ENCODE results near the gene RUVBL2.
"Not testable (repeated sequence)": the region's sequence is repeated elsewhere in the genome, so short reads cannot be mapped to it uniquely, and the experiment has no call there.

Gene RUVBL2

DNA sequence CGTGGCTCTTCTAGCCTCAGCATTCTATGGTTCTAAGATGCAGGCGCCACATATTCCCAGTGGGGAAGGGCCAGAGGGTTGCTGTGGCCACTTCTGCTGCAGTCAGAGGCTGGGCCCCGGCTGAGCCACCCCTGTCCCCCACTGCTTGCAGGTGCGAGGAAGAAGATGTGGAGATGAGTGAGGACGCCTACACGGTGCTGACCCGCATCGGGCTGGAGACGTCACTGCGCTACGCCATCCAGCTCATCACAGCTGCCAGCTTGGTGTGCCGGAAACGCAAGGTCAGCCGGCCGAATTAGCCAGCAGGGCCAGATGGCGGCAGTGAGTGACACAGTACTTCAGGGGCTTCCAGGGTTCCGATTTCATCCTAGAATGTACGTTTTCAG, 21.2 kb downstream of the RUVBL2 start:
- Mint-ChIP-seq H3K4me3 (no peak overlapping the region), H3K36me3 (ENCODE audit: low read depth) (peaks cover 72% of the 10 kb centered on the region), H3K9me3 (no peaks in the 10 kb centered on the region), H3K27ac (no peak overlapping the region), H3K4me1 (ENCODE audit: low read depth) (peaks cover 20% of the 10 kb centered on the region), H3K27me3 (peaks cover 8% of the 10 kb centered on the region)
- DNase-seq: no peak

DNA sequence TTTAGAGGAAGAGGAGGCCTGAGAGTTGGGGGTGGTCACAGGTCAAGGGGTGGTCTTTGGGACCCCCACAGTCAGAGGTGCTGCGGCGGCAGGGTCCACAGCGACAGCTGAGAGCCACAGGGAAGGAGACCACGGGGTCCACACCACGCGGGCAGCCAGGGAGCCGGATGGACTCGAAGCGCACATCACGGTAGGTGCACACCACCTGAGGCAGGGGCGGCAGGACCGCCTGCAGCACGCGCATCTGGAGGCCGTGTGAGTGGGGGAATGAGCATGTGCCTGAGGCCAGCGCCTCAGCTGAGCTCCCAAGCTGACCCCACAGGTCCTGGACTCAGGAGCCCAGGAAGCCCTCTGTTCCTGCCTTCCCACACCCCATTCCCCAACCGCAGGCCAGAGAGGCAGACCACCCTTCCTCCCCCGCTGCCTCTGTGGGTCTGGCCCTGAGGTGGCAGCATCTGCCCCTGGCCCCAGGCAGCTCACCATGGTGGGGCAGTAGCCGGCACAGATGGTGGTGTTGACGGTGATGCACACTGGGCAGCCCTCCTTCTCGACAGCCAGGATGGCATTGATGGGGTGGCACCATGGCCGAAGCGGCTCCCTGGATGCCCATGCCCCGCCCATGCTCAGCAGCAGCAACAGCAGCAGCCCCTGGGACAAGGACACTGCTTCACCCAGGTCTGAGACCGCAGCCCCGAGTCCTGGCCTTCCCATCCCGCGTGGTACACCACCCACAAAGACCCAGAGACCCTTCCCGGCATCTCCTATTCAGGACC, 22.6 kb downstream of the RUVBL2 start:
- H3K4me3 Mint-ChIP-seq: no peak overlapping the region
- H3K9me3 Mint-ChIP-seq: no peaks in the 10 kb centered on the region
- H3K4me1 Mint-ChIP-seq (ENCODE audit: low read depth): peaks cover 26% of the 10 kb centered on the region
- no peak for DNase-seq
- H3K27ac Mint-ChIP-seq: no peak overlapping the region
- H3K36me3 Mint-ChIP-seq (ENCODE audit: low read depth): peaks cover 58% of the 10 kb centered on the region
- H3K27me3 Mint-ChIP-seq: peaks cover 12% of the 10 kb centered on the region

DNA sequence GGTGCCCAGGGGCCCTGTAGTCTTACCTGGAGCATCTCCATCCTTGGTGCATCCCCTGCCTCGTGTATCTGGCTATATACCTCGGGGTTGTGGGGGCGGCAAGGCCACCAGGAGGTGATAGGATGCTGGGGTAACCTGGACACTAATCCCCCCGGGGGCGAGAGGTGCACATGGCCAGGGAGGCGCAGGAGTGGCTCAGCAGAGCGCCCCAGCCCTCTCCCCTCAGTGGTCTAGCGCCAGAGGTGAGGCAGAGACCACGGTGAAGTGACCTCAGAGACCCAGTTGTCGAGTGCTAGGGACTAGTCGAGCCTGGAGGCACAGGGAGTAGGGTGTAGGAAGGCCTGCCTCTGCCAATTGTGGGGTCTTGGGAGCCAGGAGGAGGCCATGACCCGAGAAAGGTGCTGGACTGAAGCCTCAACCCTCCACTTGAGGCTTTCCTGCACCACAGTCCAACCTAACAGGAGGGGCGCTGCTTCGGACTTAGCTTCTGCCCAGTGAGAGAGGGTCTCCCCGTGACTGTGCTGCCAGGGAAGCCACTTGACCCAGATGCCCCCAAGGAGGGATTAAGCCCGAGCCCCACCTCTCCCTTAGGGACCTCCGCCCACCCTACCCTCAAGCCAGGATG, 23.5 kb downstream of the RUVBL2 start, which contains the start of gene LHB:
LHB (minus strand) TSS at position 51 of the 625 bp plus-strand sequence; CDS start at position 41, 10 bp downstream.
- Mint-ChIP-seq H3K9me3 (no peaks in the 10 kb centered on the region), H3K27ac (no peak within 1 kb of the TSS), H3K4me3 (peak within 1 kb of the TSS; percentile 74), H3K4me1 (ENCODE audit: low read depth) (peaks cover 34% of the 10 kb centered on the region), H3K36me3 (ENCODE audit: low read depth) (peaks cover 49% of the 10 kb centered on the region), H3K27me3 (peaks cover 12% of the 10 kb centered on the region)
- DNase-seq: no peak

DNA sequence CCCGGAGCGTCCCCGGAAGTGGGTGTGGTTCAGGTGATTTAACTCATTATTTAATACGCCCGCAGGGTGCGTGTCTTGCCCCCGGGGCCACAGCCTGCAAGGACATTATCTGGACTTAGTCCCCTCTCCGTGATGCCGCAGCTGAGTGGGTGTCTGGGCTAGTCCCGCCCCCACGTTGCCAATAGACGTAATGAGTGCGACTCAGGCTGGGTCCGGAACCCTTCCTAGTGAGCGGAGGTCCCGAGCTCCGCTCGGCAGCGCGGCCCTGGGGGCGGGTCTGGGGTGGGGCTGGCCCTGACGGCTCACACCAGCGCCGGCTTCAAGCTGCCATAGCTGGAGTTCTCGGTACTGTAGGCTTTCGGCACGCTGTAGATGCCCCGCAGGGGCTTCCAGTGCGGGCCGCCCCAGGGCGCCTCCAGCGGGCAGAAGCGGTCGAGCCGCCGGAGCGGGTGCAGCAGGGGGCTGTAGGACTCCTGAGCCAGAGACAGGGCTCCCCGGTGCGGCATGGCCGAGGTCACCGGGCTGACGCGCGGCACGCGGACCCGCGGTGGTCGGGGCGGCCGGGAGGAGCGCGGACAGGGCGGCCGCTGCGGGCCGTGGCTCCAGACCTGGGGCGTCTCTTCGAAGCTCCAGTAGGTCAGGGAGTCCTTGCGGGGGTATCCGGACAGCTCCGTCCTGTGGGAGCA, 24.1 kb downstream of the RUVBL2 start:
- H3K27me3 Mint-ChIP-seq: peaks cover 12% of the 10 kb centered on the region
- H3K4me1 Mint-ChIP-seq (ENCODE audit: low read depth): peaks cover 34% of the 10 kb centered on the region
- no peaks in the 10 kb centered on the region for H3K9me3 Mint-ChIP-seq
- peaks cover 42% of the 10 kb centered on the region for H3K36me3 Mint-ChIP-seq (ENCODE audit: low read depth)
- no peak overlapping the region for H3K27ac Mint-ChIP-seq
- peak; percentile 80 for DNase-seq
- H3K4me3 Mint-ChIP-seq: peak overlapping the region; percentile 74

DNA sequence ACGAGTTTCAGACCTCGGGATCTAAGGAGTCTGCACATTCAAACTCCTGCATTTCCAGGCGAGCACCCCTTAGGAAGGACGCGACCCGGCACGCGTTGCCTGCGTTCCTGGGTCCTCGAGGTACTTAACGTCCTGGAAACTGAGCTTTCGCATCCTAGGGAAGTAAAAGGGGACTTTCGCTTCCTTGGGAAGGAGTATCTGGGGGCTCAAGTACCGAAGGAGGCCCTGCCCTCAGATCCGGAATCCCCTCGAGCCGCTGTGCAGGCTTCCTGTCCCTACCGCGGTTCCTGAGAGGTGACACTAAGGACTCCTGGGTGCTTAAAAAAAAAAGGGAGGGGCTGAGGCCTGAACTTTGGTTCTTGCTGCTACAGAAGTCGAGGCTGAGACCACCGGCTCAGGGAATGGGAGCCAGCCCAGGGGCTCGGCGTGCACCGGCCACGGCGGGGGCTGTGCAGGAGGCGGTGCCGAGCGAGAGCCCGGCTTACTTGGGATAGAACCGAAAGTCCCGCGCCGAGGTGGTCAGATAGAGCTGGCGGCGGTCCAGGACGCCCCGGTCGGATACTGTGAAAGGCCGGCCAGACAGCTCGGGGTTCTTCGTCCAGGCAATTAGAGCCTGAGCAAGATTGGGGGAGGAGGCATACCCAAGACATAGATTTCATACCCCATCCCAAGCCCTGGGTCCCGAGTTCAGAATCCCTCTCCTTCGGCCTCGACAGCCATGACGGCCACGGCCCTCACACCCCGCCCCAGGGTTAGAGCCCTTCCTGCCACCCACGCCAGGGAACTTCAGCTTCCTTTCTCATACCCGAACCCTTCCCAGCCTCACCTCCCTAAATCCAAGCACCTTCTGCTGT, 24.9 kb downstream of the RUVBL2 start:
- Mint-ChIP-seq H3K27me3 (peaks cover 12% of the 10 kb centered on the region), H3K27ac (peak overlapping the region; percentile 73), H3K4me1 (ENCODE audit: low read depth) (peaks cover 34% of the 10 kb centered on the region), H3K4me3 (peak overlapping the region; percentile 74), H3K36me3 (ENCODE audit: low read depth) (peaks cover 35% of the 10 kb centered on the region)
- H3K9me3 Mint-ChIP-seq: not testable (repeated sequence)
- peak; percentile 54 for DNase-seq

DNA sequence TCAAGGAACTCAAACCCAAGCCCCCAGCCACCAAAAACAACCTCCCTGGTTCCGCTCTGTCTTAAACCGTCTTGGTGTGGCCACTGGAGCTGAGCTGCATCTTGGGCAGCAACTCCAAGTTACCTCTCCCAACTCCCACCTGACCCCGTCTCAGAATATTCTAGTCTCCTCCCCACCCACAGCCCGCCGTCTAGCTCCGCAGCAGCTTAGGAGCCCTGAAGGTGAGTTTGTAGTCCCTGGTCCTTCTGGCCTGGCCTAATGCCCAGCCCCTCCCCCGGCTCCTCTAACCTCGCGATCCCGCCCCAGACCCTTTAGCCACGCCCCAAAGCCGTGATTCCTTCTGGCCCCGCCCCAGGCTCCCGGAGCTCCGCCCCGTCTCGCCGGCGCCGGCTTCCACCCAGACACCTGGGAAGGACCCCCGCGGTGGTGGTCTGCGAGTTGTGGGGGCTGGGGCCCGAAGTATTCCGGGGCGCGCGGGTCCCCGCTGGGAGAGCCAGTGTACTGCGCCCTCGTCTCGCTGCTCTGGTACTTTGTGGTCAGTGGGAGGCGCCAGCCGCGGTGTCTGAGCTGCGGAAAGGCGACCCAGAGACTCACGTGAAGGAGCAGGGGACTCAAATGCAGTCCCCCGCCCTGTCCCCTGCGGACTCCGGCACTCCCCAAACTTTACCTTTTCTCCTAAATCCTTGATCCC, 25.7 kb downstream of the RUVBL2 start:
- Mint-ChIP-seq H3K36me3 (ENCODE audit: low read depth) (peaks cover 28% of the 10 kb centered on the region), H3K27ac (peak overlapping the region; percentile 73), H3K4me1 (ENCODE audit: low read depth) (peaks cover 34% of the 10 kb centered on the region)

DNA sequence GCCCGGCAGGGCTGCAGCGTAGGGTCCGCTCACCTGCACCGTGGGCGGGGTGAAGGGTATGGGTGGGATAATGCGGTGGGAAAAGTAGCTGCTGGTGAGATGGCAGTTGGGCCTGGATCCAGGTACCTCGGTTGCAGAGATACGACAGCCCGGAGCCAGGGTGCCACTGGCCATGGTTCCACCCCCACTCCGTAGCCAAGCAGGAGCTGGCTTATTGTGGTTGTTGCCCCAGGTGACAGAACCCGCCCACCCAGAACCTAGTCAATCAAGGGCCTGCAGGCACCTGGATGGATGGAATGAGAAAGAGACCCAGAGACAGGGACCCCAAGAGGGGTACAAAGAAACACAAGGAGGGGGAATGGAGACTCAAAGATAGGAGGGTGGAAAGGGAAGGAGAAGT, 26.7 kb downstream of the RUVBL2 start:
- peaks cover 34% of the 10 kb centered on the region for H3K4me1 Mint-ChIP-seq (ENCODE audit: low read depth)
- no peak for DNase-seq
- H3K36me3 Mint-ChIP-seq (ENCODE audit: low read depth): peaks cover 18% of the 10 kb centered on the region
- peaks cover 12% of the 10 kb centered on the region for H3K27me3 Mint-ChIP-seq
- no peak overlapping the region for H3K27ac Mint-ChIP-seq
- no peak overlapping the region for H3K4me3 Mint-ChIP-seq
- H3K9me3 Mint-ChIP-seq: no peaks in the 10 kb centered on the region

More for the DNA sequence above, 25.7 kb downstream of the RUVBL2 start:
- Mint-ChIP-seq H3K27me3 (peaks cover 12% of the 10 kb centered on the region), H3K4me3 (peak overlapping the region; percentile 74), H3K9me3 (no peaks in the 10 kb centered on the region)
- DNase-seq: peak; percentile 84

DNA sequence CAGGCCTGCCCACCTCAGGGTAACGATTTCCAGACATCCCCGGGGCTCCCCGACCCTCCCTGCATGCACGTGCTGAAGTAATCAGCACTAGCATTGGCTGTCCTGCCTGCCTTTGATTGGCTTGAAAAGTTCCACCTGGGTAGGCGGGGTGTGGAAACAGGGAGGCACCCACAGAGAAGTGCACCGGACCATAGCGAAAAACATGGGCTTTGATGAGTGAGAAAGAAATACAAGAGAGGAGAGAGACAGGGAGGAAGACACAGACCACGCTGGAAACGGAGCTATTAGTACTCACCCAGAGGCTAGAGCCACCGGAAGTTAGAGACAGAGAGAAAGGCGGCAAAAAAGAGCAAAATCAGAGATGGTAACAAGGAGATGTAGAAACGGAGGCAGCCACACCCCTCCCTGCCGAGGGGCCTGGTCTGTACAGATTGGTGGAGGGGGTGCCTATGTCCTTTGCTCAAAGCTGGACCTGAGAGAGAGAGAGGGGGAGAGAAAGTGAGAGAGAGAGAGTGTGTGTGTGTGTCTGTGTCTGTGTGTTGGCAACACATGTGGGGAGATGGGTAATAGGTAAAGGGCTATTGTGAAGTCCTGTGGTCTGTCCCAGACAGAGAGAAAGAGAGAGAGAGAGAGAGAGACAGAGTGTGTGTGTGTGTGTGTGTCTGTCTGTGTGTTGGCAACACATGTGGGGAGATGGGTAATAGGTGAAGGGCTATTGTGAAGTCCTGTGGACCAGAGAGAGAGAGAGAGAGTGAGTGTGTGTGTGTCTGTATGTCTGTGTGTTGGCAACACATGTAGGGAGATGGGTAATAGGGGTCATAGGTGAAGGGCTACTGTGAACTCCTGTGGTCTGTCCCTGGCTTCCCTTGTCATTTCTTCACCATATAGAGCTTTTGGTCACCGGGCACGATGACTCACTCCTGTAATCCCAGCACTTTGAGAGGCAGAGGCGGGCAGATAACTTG, 27.5 kb downstream of the RUVBL2 start:
- DNase-seq: no peak
- peaks cover 34% of the 10 kb centered on the region for H3K4me1 Mint-ChIP-seq (ENCODE audit: low read depth)
- H3K27ac Mint-ChIP-seq: peak overlapping the region; percentile 7
- H3K27me3 Mint-ChIP-seq: peaks cover 12% of the 10 kb centered on the region
- H3K36me3 Mint-ChIP-seq (ENCODE audit: low read depth): peaks cover 9% of the 10 kb centered on the region
- H3K4me3 Mint-ChIP-seq: no peak overlapping the region
- no peaks in the 10 kb centered on the region for H3K9me3 Mint-ChIP-seq

DNA sequence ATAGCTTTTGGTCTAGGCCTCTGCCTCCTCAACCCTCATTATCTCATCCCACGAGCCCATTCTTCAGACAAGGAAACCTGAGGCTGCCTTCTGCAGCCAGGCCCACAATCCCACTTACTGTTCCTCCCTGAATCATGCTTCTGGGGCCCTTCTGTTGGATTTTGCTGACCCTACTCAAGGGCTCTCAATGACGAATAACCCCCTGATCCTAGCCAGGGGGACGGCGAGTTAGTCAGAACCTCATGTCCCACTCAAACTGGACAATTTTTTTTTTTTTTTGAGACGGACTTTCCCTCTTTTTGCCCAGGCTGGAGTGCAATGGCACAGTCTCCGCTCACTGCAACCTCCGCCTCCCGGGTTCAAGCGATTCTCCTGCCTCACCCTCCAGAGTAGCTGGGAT, 28.4 kb downstream of the RUVBL2 start:
- H3K4me3 Mint-ChIP-seq: no peak overlapping the region
- no peaks in the 10 kb centered on the region for H3K9me3 Mint-ChIP-seq
- peaks cover 12% of the 10 kb centered on the region for H3K27me3 Mint-ChIP-seq
- no peak for DNase-seq
- H3K36me3 Mint-ChIP-seq (ENCODE audit: low read depth): peaks cover under 1% of the 10 kb centered on the region
- H3K4me1 Mint-ChIP-seq (ENCODE audit: low read depth): peaks cover 34% of the 10 kb centered on the region
- no peak overlapping the region for H3K27ac Mint-ChIP-seq

DNA sequence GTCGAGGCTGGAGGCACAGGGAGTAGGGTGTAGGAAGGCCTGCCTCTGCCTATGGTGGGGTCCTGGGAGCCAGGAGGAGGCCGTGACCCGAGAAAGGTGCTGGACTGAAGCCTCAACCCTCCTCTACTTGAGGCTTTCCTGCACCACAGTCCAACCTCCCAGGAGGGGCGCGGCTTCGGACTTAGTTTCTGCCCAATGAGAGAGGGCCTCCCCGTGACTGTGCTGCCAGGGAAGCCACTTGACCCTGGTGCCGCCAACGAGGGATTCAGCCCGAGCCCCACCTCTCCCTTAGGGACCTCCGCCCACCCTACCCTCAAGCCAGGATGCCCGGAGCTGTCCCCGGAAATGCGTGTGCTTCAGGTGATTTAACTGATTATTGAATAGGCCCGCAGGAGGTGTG, 30.5 kb downstream of the RUVBL2 start, which contains the start of gene CGB3:
CGB3 (minus strand) TSS at position 101 of the 400 bp plus-strand sequence. CDS start 362 bp downstream, outside the sequence.
- not testable (repeated sequence) for DNase-seq; H3K36me3 Mint-ChIP-seq (ENCODE audit: low read depth); H3K27me3 Mint-ChIP-seq; H3K27ac Mint-ChIP-seq; H3K9me3 Mint-ChIP-seq; H3K4me3 Mint-ChIP-seq
- H3K4me1 Mint-ChIP-seq (ENCODE audit: low read depth): peaks cover 19% of the 10 kb centered on the region

DNA sequence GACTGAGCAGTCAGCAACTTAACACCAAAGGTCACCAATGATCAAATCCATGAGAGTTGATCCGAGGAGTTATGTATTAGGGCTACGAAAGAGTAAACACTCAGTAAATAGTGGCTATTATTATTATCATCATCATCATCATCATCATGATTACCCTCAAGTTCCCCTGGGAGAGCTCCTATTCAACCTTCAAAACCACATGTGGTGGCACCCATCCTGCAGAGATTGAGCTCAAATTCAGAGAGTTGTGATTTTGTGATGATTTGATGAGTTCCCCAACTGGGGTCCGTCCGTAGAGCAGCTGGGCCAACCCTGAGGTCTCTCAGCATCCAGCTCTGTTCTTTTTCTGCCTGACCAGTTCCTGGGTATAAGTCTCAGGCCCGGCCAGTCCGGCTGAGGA, 31.4 kb downstream of the RUVBL2 start:
- H3K27ac Mint-ChIP-seq; DNase-seq; H3K27me3 Mint-ChIP-seq; H3K9me3 Mint-ChIP-seq; H3K4me3 Mint-ChIP-seq; H3K36me3 Mint-ChIP-seq (ENCODE audit: low read depth): not testable (repeated sequence)
- H3K4me1 Mint-ChIP-seq (ENCODE audit: low read depth): peaks cover 14% of the 10 kb centered on the region

DNA sequence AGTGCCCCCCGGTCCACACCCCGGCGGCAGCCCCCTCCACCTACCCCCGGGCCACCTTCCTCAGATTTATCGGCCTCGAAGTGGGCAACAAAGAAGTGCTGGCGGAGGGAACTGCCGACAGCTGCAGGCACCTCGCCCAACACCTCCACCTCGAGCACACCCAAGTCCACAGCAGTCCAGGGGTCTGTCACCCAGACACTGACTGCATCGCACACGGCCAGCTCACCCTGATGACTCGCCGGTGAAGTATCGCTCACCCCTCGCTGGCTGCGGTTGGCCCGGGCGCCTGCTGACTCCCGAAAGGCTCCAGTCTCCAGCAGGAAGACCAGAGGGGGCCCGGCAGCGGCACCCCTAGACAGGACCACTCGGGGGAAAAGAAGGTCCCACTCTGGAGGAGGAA, 31.9 kb downstream of the RUVBL2 start:
- not testable (repeated sequence) for H3K4me3 Mint-ChIP-seq; H3K36me3 Mint-ChIP-seq (ENCODE audit: low read depth); H3K27ac Mint-ChIP-seq; H3K27me3 Mint-ChIP-seq; H3K9me3 Mint-ChIP-seq; DNase-seq
- H3K4me1 Mint-ChIP-seq (ENCODE audit: low read depth): peaks cover 14% of the 10 kb centered on the region

DNA sequence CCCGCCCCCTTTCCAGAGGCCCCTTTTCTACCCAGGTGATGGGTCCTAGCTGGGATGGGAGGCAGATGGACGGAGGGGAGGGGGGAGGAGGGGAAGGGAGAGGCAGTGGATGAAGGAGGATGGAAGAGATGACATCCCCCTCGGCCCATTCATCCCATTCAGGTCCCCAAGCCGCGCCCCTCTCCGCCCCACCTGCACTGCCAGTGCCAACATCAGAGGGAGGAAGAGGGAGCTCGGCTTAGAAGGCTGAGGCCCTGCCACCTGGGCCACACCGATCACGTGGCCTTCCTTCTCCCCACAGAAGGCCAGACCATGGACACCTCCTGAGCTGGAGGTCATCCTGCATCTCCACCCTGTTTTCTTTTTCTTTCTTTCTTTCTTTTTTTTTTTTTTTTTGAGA, 35.0 kb downstream of the RUVBL2 start:
- H3K4me1 Mint-ChIP-seq (ENCODE audit: low read depth); DNase-seq; H3K4me3 Mint-ChIP-seq; H3K27me3 Mint-ChIP-seq; H3K36me3 Mint-ChIP-seq (ENCODE audit: low read depth); H3K27ac Mint-ChIP-seq; H3K9me3 Mint-ChIP-seq: not testable (repeated sequence)

Measured in activated T-cell treated with anti-CD3 and anti-CD28 coated beads, Interleukin-2, amount 50 U/mL, for 24 hours (primary cell).